ENCODE results near the gene SBK3. TPM values are rescaled to one million over a fixed set of nuclear protein-coding genes. Genes with fewer than 3 reads are reported as not detected.
"Not testable (repeated sequence)": the region's sequence is repeated elsewhere in the genome, so short reads cannot be mapped to it uniquely, and the experiment has no call there.

The SBK3 gene
- polyA plus RNA-seq, 1 donor: 0.58 TPM

- no peak for DNase-seq
Measured at GRCh38 chr19:55578031-55578760, 32.9 kb upstream of the SBK3 start.

GRCh38 chr19:55576746-55577145 lies 31.4 kb upstream of the SBK3 start:
- no peak for DNase-seq

GRCh38 chr19:55573929-55574328 lies 28.6 kb upstream of the SBK3 start:
- DNase-seq: not testable (repeated sequence)

- DNase-seq: not testable (repeated sequence)
Measured at GRCh38 chr19:55569477-55569876, 24.1 kb upstream of the SBK3 start.

- DNase-seq: no peak
Measured at GRCh38 chr19:55567708-55568328, 22.5 kb upstream of the SBK3 start.

GRCh38 chr19:55566823-55567222 lies 21.5 kb upstream of the SBK3 start:
- no peak for DNase-seq

GRCh38 chr19:55563261-55563690 lies 17.9 kb upstream of the SBK3 start:
- no peak for DNase-seq

- DNase-seq: no peak
Measured at GRCh38 chr19:55559684-55560083, 14.3 kb upstream of the SBK3 start.

- DNase-seq: no peak
Measured at GRCh38 chr19:55554741-55555152, 9.4 kb upstream of the SBK3 start.

GRCh38 chr19:55554302-55554701 lies 9.0 kb upstream of the SBK3 start:
- no peak for DNase-seq

GRCh38 chr19:55553217-55554182 lies 8.2 kb upstream of the SBK3 start:
- DNase-seq: no peak

- no peak for DNase-seq
Measured at GRCh38 chr19:55552620-55553019, 7.3 kb upstream of the SBK3 start.

GRCh38 chr19:55552206-55552605 lies 6.9 kb upstream of the SBK3 start:
- DNase-seq: no peak

- DNase-seq: no peak
Measured at GRCh38 chr19:55550321-55550650, 4.9 kb upstream of the SBK3 start.

GRCh38 chr19:55549500-55550320 lies 4.4 kb upstream of the SBK3 start:
- peak; percentile 81 for DNase-seq

GRCh38 chr19:55546822-55547614 lies 1.7 kb upstream of the SBK3 start:
- no peak for DNase-seq

GRCh38 chr19:55546011-55546410 lies 668 bp upstream of the SBK3 start:
- DNase-seq: no peak

GRCh38 chr19:55544776-55545439 lies 435 bp downstream of the SBK3 start:
- no peak for DNase-seq

GRCh38 chr19:55544014-55544413 lies 1.3 kb downstream of the SBK3 start:
- no peak for DNase-seq

GRCh38 chr19:55543567-55543966 lies 1.8 kb downstream of the SBK3 start:
- DNase-seq: no peak
